Measurements from ENCODE around the gene TBCE.

Gene TBCE

GRCh38 chr1:235342471-235342870, 24.8 kb upstream of the TBCE start:
- Histone ChIP-seq H4K91ac (ENCODE audit: low read depth, low read length, poor library complexity) (no peak overlapping the region), H3K14ac (ENCODE audit: low read length) (no peak overlapping the region), H3K79me1 (ENCODE audit: low read depth, low read length) (no peaks in the 10 kb centered on the region), H3K9ac (ENCODE audit: low read depth, low read length, poor library complexity) (no peak overlapping the region), H3K27me3 (ENCODE audit: control insufficient read depth in 3 of 3, insufficient read depth in 3 of 3, low read depth in 1 of 3, low read length in 3 of 3) (no peaks in the 10 kb centered on the region), H2BK5ac (ENCODE audit: low read length) (no peak overlapping the region), H2BK15ac (ENCODE audit: low read length) (no peak overlapping the region), H3K4ac (ENCODE audit: low read length) (no peak overlapping the region), H3K4me2 (ENCODE audit: insufficient read depth, low read length, poor library complexity, severe bottlenecking) (no peak overlapping the region), H2BK120ac (ENCODE audit: low read depth, low read length) (no peak overlapping the region), H3K9me3 (replicated peaks in 1 of 2; ENCODE audit: control insufficient read depth in 2 of 2, insufficient read depth in 1 of 2, low read depth in 1 of 2, low read length in 2 of 2) (no peaks in the 10 kb centered on the region), H2AFZ (ENCODE audit: low read length) (no peak overlapping the region), H3K23ac (ENCODE audit: low read depth, low read length, poor library complexity) (no peak overlapping the region), H3K27ac (replicated peaks; ENCODE audit: low read length) (no peak overlapping the region), H4K8ac (ENCODE audit: low read depth, low read length) (no peak overlapping the region), H3K36me3 (replicated peaks in 1 of 2; ENCODE audit: control insufficient read depth in 2 of 2, insufficient read depth in 2 of 2, low read length in 2 of 2) (peaks cover 12 to 82% of the 10 kb centered on the region in 2 donors), H3K18ac (ENCODE audit: low read length) (no peak overlapping the region), H3K4me1 (ENCODE audit: control insufficient read depth in 2 of 2, insufficient read depth in 1 of 2, low read depth in 1 of 2, low read length in 2 of 2) (no peaks in the 10 kb centered on the region), H2AK5ac (ENCODE audit: low read depth, low read length) (no peak overlapping the region), H2BK12ac (ENCODE audit: low read length) (no peak overlapping the region), H3K4me3 (ENCODE audit: low read length in 2 of 2) (no peak overlapping the region)
- no CpG with 5 or more reads among the region's 3 CpGs for WGBS, 2 donors (ENCODE audit: extremely low coverage in 2 of 2, insufficient read length in 2 of 2, insufficient replicate concordance in 1 of 2)
- no peak for DNase-seq (ENCODE audit: low spot score)

- Histone ChIP-seq H4K91ac (ENCODE audit: low read depth, low read length, poor library complexity) (no peak overlapping the region), H3K27ac (replicated peaks; ENCODE audit: low read length) (no peak overlapping the region), H3K4me2 (ENCODE audit: insufficient read depth, low read length, poor library complexity, severe bottlenecking) (no peak overlapping the region), H2BK12ac (ENCODE audit: low read length) (no peak overlapping the region), H2AK5ac (ENCODE audit: low read depth, low read length) (no peak overlapping the region), H3K79me1 (ENCODE audit: low read depth, low read length) (no peaks in the 10 kb centered on the region), H3K27me3 (ENCODE audit: control insufficient read depth in 3 of 3, insufficient read depth in 3 of 3, low read depth in 1 of 3, low read length in 3 of 3) (no peaks in the 10 kb centered on the region), H2BK120ac (ENCODE audit: low read depth, low read length) (no peak overlapping the region), H3K23ac (ENCODE audit: low read depth, low read length, poor library complexity) (no peak overlapping the region), H3K4me3 (ENCODE audit: low read length in 2 of 2) (no peak overlapping the region), H2BK15ac (ENCODE audit: low read length) (no peak overlapping the region), H3K18ac (ENCODE audit: low read length) (no peak overlapping the region), H3K4me1 (ENCODE audit: control insufficient read depth in 2 of 2, insufficient read depth in 1 of 2, low read depth in 1 of 2, low read length in 2 of 2) (no peaks in the 10 kb centered on the region), H3K9ac (ENCODE audit: low read depth, low read length, poor library complexity) (no peak overlapping the region), H3K4ac (ENCODE audit: low read length) (no peak overlapping the region), H3K36me3 (replicated peaks in 1 of 2; ENCODE audit: control insufficient read depth in 2 of 2, insufficient read depth in 2 of 2, low read length in 2 of 2) (peaks cover 8 to 69% of the 10 kb centered on the region in 2 donors), H2BK5ac (ENCODE audit: low read length) (no peak overlapping the region), H4K8ac (ENCODE audit: low read depth, low read length) (no peak overlapping the region), H3K14ac (ENCODE audit: low read length) (no peak overlapping the region), H3K9me3 (replicated peaks in 1 of 2; ENCODE audit: control insufficient read depth in 2 of 2, insufficient read depth in 1 of 2, low read depth in 1 of 2, low read length in 2 of 2) (no peaks in the 10 kb centered on the region), H2AFZ (ENCODE audit: low read length) (no peak overlapping the region)
- DNase-seq (ENCODE audit: low spot score), result no peak
- no CpG with 5 or more reads among the region's 5 CpGs for WGBS, 2 donors (ENCODE audit: extremely low coverage in 2 of 2, insufficient read length in 2 of 2, insufficient replicate concordance in 1 of 2)
Measured at GRCh38 chr1:235343726-235344125, 23.5 kb upstream of the TBCE start.

GRCh38 chr1:235351441-235351840, 15.8 kb upstream of the TBCE start:
- Histone ChIP-seq H2BK5ac (ENCODE audit: low read length) (no peak overlapping the region), H3K9ac (ENCODE audit: low read depth, low read length, poor library complexity) (no peak overlapping the region), H3K4me1 (ENCODE audit: control insufficient read depth in 2 of 2, insufficient read depth in 1 of 2, low read depth in 1 of 2, low read length in 2 of 2) (no peaks in the 10 kb centered on the region), H3K9me3 (replicated peaks in 1 of 2; ENCODE audit: control insufficient read depth in 2 of 2, insufficient read depth in 1 of 2, low read depth in 1 of 2, low read length in 2 of 2) (no peaks in the 10 kb centered on the region), H3K4me3 (ENCODE audit: low read length in 2 of 2) (no peak overlapping the region), H3K4me2 (ENCODE audit: insufficient read depth, low read length, poor library complexity, severe bottlenecking) (no peak overlapping the region), H3K18ac (ENCODE audit: low read length) (no peak overlapping the region), H3K79me1 (ENCODE audit: low read depth, low read length) (no peaks in the 10 kb centered on the region), H3K23ac (ENCODE audit: low read depth, low read length, poor library complexity) (no peak overlapping the region), H3K36me3 (replicated peaks in 1 of 2; ENCODE audit: control insufficient read depth in 2 of 2, insufficient read depth in 2 of 2, low read length in 2 of 2) (peaks cover 0 to 11% of the 10 kb centered on the region in 2 donors), H2BK15ac (ENCODE audit: low read length) (no peak overlapping the region), H3K4ac (ENCODE audit: low read length) (no peak overlapping the region), H2AFZ (ENCODE audit: low read length) (no peak overlapping the region), H3K27me3 (ENCODE audit: control insufficient read depth in 3 of 3, insufficient read depth in 3 of 3, low read depth in 1 of 3, low read length in 3 of 3) (no peaks in the 10 kb centered on the region), H3K14ac (ENCODE audit: low read length) (no peak overlapping the region), H2BK12ac (ENCODE audit: low read length) (no peak overlapping the region), H4K91ac (ENCODE audit: low read depth, low read length, poor library complexity) (no peak overlapping the region), H3K27ac (replicated peaks; ENCODE audit: low read length) (no peak overlapping the region), H2AK5ac (ENCODE audit: low read depth, low read length) (no peak overlapping the region), H2BK120ac (ENCODE audit: low read depth, low read length) (no peak overlapping the region), H4K8ac (ENCODE audit: low read depth, low read length) (no peak overlapping the region)
- no CpG with 5 or more reads among the region's 3 CpGs for WGBS, 2 donors (ENCODE audit: extremely low coverage in 2 of 2, insufficient read length in 2 of 2, insufficient replicate concordance in 1 of 2)
- no peak for DNase-seq (ENCODE audit: low spot score)

GRCh38 chr1:235351898-235352297, 15.3 kb upstream of the TBCE start:
- Histone ChIP-seq H3K4me3 (ENCODE audit: low read length in 2 of 2) (no peak overlapping the region), H3K4ac (ENCODE audit: low read length) (no peak overlapping the region), H4K91ac (ENCODE audit: low read depth, low read length, poor library complexity) (no peak overlapping the region), H3K4me2 (ENCODE audit: insufficient read depth, low read length, poor library complexity, severe bottlenecking) (no peak overlapping the region), H2BK120ac (ENCODE audit: low read depth, low read length) (no peak overlapping the region), H3K18ac (ENCODE audit: low read length) (no peak overlapping the region), H3K36me3 (replicated peaks in 1 of 2; ENCODE audit: control insufficient read depth in 2 of 2, insufficient read depth in 2 of 2, low read length in 2 of 2) (peaks cover 0 to 6% of the 10 kb centered on the region in 2 donors), H2BK12ac (ENCODE audit: low read length) (no peak overlapping the region), H3K4me1 (ENCODE audit: control insufficient read depth in 2 of 2, insufficient read depth in 1 of 2, low read depth in 1 of 2, low read length in 2 of 2) (no peaks in the 10 kb centered on the region), H3K9ac (ENCODE audit: low read depth, low read length, poor library complexity) (no peak overlapping the region), H2BK15ac (ENCODE audit: low read length) (no peak overlapping the region), H2AK5ac (ENCODE audit: low read depth, low read length) (no peak overlapping the region), H3K23ac (ENCODE audit: low read depth, low read length, poor library complexity) (no peak overlapping the region), H3K27ac (replicated peaks; ENCODE audit: low read length) (no peak overlapping the region), H2BK5ac (ENCODE audit: low read length) (no peak overlapping the region), H3K9me3 (replicated peaks in 1 of 2; ENCODE audit: control insufficient read depth in 2 of 2, insufficient read depth in 1 of 2, low read depth in 1 of 2, low read length in 2 of 2) (no peaks in the 10 kb centered on the region), H3K14ac (ENCODE audit: low read length) (no peak overlapping the region), H3K79me1 (ENCODE audit: low read depth, low read length) (no peaks in the 10 kb centered on the region), H2AFZ (ENCODE audit: low read length) (no peak overlapping the region), H4K8ac (ENCODE audit: low read depth, low read length) (no peak overlapping the region), H3K27me3 (ENCODE audit: control insufficient read depth in 3 of 3, insufficient read depth in 3 of 3, low read depth in 1 of 3, low read length in 3 of 3) (no peaks in the 10 kb centered on the region)
- no CpG with 5 or more reads among the region's 3 CpGs for WGBS, 2 donors (ENCODE audit: extremely low coverage in 2 of 2, insufficient read length in 2 of 2, insufficient replicate concordance in 1 of 2)
- DNase-seq (ENCODE audit: low spot score), result no peak
